ENCODE data around the gene MAGEB17. TPM values are rescaled to one million over a fixed set of nuclear protein-coding genes. Genes with fewer than 3 reads are reported as not detected.

Gene MAGEB17
- total RNA-seq, 6 donors from 2014 or later: not detected

DNA sequence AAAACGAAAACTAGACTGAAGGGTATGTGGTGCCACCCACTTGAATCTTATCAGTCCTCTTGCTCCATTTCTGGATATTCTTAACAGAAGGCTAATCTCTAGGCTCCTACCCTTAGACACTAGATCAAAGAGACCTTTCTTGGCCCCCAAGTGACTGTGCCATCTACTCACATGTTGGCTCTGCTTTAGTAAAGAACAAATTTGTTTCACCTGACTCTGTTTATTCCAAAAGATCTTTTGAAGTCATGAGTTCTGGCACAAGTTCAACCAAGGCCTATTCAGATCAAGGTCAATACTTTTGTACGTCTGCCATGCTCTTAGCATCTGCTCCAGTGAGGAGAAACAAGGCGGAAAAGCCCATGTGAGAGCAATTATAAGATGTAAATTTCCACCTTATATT is 37.3 kb downstream of the MAGEB17 start:
- no peak for ATAC-seq (ENCODE audit: low FRiP score in 2 of 2)
- no peaks in the 10 kb centered on the region for H3K4me1 ChIP-seq
- no peak overlapping the region for H3K27ac ChIP-seq
- no peaks in the 10 kb centered on the region for H3K9me3 ChIP-seq
- no peaks in the 10 kb centered on the region for H3K27me3 ChIP-seq
- DNase-seq: no peak
- no peak overlapping the region for H3K4me3 ChIP-seq
- TF ChIP-seq EP300 (IDR thresholded peaks at IDR 0.05): no peak
- TF ChIP-seq, protein P1, sequence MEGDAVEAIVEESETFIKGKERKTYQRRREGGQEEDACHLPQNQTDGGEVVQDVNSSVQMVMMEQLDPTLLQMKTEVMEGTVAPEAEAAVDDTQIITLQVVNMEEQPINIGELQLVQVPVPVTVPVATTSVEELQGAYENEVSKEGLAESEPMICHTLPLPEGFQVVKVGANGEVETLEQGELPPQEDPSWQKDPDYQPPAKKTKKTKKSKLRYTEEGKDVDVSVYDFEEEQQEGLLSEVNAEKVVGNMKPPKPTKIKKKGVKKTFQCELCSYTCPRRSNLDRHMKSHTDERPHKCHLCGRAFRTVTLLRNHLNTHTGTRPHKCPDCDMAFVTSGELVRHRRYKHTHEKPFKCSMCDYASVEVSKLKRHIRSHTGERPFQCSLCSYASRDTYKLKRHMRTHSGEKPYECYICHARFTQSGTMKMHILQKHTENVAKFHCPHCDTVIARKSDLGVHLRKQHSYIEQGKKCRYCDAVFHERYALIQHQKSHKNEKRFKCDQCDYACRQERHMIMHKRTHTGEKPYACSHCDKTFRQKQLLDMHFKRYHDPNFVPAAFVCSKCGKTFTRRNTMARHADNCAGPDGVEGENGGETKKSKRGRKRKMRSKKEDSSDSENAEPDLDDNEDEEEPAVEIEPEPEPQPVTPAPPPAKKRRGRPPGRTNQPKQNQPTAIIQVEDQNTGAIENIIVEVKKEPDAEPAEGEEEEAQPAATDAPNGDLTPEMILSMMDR (IDR thresholded peaks at IDR 0.05): no peak
- TF ChIP-seq POLR2A (IDR thresholded peaks at IDR 0.05): no peak
- TF ChIP-seq POLR2AphosphoS5 (IDR thresholded peaks at IDR 0.05): no peak
- no peaks in the 10 kb centered on the region for H3K36me3 ChIP-seq
- WGBS, 2 donors: 77 to 80% methylated on average over 3 of the region's 3 CpGs

DNA sequence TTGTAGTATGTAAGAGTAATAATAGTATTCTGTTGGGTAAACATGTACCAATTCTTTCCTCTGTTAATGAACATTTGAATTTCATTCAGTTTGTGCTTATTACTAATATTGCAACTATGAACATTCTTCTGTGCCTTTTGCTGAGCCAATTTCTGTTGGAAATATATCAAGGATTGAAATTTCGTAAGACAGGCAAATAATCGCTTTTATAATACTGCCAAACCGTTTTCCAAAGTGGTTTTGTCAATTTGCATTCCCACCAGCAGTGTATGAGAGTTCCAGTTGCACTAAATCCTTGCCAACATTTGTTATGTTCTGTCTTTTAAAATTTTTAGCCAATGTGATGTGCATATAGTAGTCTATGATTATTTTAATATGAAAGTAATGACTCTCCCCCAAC is 38.6 kb downstream of the MAGEB17 start:
- ATAC-seq (ENCODE audit: low FRiP score in 2 of 2) (no peak), DNase-seq (no peak)
- Histone ChIP-seq H3K4me1 (no peaks in the 10 kb centered on the region), H3K9me3 (no peaks in the 10 kb centered on the region), H3K27ac (no peak overlapping the region), H3K4me3 (no peak overlapping the region), H3K36me3 (no peaks in the 10 kb centered on the region), H3K27me3 (no peaks in the 10 kb centered on the region)
- TF ChIP-seq POLR2A (IDR thresholded peaks at IDR 0.05) (no peak), EP300 (IDR thresholded peaks at IDR 0.05) (no peak), POLR2AphosphoS5 (IDR thresholded peaks at IDR 0.05) (no peak)
- TF ChIP-seq, protein P1 (IDR thresholded peaks at IDR 0.05): no peak
- 60 to 65% methylated on average over 3 of the region's 3 CpGs for WGBS, 2 donors

DNA sequence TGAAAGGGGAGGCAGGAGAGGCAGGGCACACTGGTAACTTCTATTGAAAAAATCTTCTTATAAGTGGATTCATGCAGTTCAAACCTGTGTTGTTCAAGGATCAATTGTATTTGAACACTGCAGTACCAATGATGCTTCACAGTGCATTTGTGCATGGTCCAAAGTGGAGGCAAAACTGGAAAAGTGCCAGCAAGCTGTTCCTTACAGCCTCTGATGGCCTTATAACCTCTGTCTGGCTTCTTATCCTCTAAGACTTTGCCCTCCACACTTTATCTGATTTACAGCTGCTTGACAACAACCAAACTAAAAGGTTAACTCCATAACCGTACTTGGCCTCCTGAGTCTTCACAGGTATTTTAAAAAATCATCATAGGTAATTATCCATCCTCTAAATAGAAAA is 40.4 kb downstream of the MAGEB17 start:
- ATAC-seq (ENCODE audit: low FRiP score in 2 of 2) (no peak), DNase-seq (no peak)
- H3K36me3 ChIP-seq: no peaks in the 10 kb centered on the region
- H3K27ac ChIP-seq: no peak overlapping the region
- no peak overlapping the region for H3K4me3 ChIP-seq
- H3K9me3 ChIP-seq: no peaks in the 10 kb centered on the region
- TF ChIP-seq POLR2A (IDR thresholded peaks at IDR 0.05): no peak
- no peak for TF ChIP-seq POLR2AphosphoS5 (IDR thresholded peaks at IDR 0.05)
- TF ChIP-seq, protein P1 (IDR thresholded peaks at IDR 0.05): no peak
- TF ChIP-seq EP300 (IDR thresholded peaks at IDR 0.05): no peak
- no peaks in the 10 kb centered on the region for H3K4me1 ChIP-seq
- WGBS, 2 donors: 68 to 88% methylated on average over 1 of the region's 1 CpG
- no peaks in the 10 kb centered on the region for H3K27me3 ChIP-seq

DNA sequence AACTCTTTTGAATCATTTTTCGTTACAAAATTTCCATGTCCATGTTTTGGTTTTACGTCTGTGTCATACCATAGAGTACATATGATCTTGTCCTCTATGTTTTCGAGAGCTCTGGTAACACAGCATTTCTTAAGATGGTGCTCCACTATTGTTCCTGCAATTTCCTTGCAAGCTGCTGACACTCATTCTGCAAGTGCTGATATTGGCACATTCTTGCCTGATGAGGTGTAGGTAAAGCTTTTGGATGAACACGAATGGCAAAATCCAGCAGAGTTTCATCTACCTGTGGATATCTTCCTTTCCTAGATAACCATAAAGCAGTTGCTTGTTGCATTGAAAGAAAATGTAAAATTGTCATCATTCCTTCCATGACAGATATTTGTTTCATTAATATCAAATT is 41.3 kb downstream of the MAGEB17 start:
- ATAC-seq (ENCODE audit: low FRiP score in 2 of 2): no peak
- Histone ChIP-seq H3K4me3 (no peak overlapping the region), H3K27me3 (no peaks in the 10 kb centered on the region), H3K36me3 (no peaks in the 10 kb centered on the region), H3K9me3 (no peaks in the 10 kb centered on the region), H3K4me1 (no peaks in the 10 kb centered on the region), H3K27ac (no peak overlapping the region)
- 71 to 73% methylated on average over 4 of the region's 4 CpGs for WGBS, 2 donors
- DNase-seq: no peak
- TF ChIP-seq EP300 (IDR thresholded peaks at IDR 0.05) (no peak), POLR2A (IDR thresholded peaks at IDR 0.05) (no peak), POLR2AphosphoS5 (IDR thresholded peaks at IDR 0.05) (no peak)
- TF ChIP-seq, protein P1 (IDR thresholded peaks at IDR 0.05): no peak

DNA sequence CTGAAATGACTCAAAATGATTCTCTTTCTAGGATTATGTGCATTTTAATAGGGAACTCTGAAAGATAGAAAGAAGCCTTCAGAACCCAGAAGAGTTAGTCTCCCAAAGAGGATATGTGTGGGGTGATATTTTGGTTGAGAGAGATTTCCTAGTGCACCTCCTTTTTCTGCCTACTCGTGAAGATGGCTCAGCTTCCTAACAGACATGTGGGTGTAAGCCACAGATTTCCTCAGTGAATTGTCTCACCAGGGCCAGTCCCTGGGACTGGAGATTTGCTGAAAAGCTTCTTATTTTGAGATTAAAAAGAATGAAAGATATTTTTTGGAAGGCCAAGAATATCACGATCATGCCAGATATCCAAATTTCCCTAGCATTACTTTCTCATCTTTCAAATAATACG is 42.8 kb downstream of the MAGEB17 start:
- no peak for DNase-seq
- WGBS, 2 donors: 88 to 91% methylated on average over 2 to 3 of the region's 3 CpGs
- ATAC-seq (ENCODE audit: low FRiP score in 2 of 2): no peak
- no peak overlapping the region for H3K4me3 ChIP-seq
- TF ChIP-seq POLR2A (IDR thresholded peaks at IDR 0.05): no peak
- no peak for TF ChIP-seq POLR2AphosphoS5 (IDR thresholded peaks at IDR 0.05)
- TF ChIP-seq, protein P1 (IDR thresholded peaks at IDR 0.05): no peak
- no peak for TF ChIP-seq EP300 (IDR thresholded peaks at IDR 0.05)
- H3K9me3 ChIP-seq: no peaks in the 10 kb centered on the region
- H3K4me1 ChIP-seq: no peaks in the 10 kb centered on the region
- H3K27ac ChIP-seq: no peak overlapping the region
- no peaks in the 10 kb centered on the region for H3K36me3 ChIP-seq
- no peaks in the 10 kb centered on the region for H3K27me3 ChIP-seq
